Breast epithelium (tissue), 3 donors: ENCODE measurements around the gene DDX56.

Experiments used
- POLR2A ChIP-seq: fragments of 450-650 bp; IDR thresholded peaks from one replicate; pipeline ENCODE4 v1.6.1; 2016; ENCODE audit warnings: antibody characterized with exemption, mild to moderate bottlenecking, moderate library complexity
- TF ChIP-seq, protein P1 (sequence below), 3 donors: fragments of 450-650 bp; IDR thresholded peaks; one replicate each; pipeline ENCODE4 v1.5.1; 2016 to 2017; ENCODE audit warnings: antibody characterized with exemption in 3 of 3, mild to moderate bottlenecking in 3 of 3, moderate library complexity in 3 of 3

DNA sequence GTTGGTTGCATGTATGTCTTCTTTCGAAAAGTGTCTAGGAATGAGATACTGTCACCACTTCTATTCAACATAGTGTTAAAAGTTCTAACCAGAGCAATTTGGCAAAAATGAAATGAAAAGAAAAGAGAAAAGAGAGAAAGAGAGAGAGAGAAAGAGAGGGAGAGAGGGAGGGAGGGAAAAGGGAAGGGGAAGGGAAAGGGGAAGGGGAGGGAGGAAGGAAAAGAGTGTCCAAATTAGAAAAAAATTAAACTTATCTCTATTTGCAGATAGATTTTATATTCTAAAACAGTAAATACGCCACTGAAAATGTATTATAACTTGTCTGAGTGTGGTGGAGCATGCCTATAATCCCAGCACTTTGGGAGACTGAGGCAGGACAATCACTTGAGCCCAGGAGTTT lies 16.2 kb downstream of the DDX56 start:
- TF ChIP-seq, protein P1, sequence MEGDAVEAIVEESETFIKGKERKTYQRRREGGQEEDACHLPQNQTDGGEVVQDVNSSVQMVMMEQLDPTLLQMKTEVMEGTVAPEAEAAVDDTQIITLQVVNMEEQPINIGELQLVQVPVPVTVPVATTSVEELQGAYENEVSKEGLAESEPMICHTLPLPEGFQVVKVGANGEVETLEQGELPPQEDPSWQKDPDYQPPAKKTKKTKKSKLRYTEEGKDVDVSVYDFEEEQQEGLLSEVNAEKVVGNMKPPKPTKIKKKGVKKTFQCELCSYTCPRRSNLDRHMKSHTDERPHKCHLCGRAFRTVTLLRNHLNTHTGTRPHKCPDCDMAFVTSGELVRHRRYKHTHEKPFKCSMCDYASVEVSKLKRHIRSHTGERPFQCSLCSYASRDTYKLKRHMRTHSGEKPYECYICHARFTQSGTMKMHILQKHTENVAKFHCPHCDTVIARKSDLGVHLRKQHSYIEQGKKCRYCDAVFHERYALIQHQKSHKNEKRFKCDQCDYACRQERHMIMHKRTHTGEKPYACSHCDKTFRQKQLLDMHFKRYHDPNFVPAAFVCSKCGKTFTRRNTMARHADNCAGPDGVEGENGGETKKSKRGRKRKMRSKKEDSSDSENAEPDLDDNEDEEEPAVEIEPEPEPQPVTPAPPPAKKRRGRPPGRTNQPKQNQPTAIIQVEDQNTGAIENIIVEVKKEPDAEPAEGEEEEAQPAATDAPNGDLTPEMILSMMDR (IDR thresholded peaks at IDR 0.05) = no peak
- no peak for TF ChIP-seq POLR2A
